Liver (tissue), 9 donors: Measurements from ENCODE around the gene TBL1XR1. TPM values are rescaled to one million over a fixed set of nuclear protein-coding genes. Genes with fewer than 3 reads are reported as not detected.

Experiments
- DNase-seq: peaks from one replicate; pipeline ENCODE4 v3.0.0-alpha.2; 2017; ENCODE audit warnings: low spot score
- H3K27ac ChIP-seq, 2 donors: one replicate each; pipeline ENCODE4 v1.7.0; 2013; ENCODE audit warnings: inconsistent platforms in 2 of 2, low read length in 2 of 2, control low read depth in 1 of 2, low read depth in 1 of 2, mild to moderate bottlenecking in 1 of 2
- H3K27me3 ChIP-seq, 4 donors: one replicate each; pipeline versions ENCODE4 v1.6.1 to v1.7.0; 2013; ENCODE audit warnings: low read length in 3 of 4, inconsistent platforms in 1 of 4, mild to moderate bottlenecking in 1 of 4, moderate library complexity in 1 of 4; ENCODE audit not compliant: control insufficient read depth in 4 of 4, insufficient read depth in 4 of 4
- H3K36me3 ChIP-seq, 4 donors: one replicate each; pipeline versions ENCODE4 v1.6.1 to v1.7.0; 2013; ENCODE audit warnings: low read length in 3 of 4, mild to moderate bottlenecking in 3 of 4, low read depth in 1 of 4, moderate library complexity in 1 of 4; ENCODE audit not compliant: control insufficient read depth in 4 of 4, insufficient read depth in 3 of 4
- H3K4me1 ChIP-seq, 4 donors: one replicate each; pipeline versions ENCODE4 v1.6.1 to v1.7.0; 2013; ENCODE audit warnings: low read length in 3 of 4, mild to moderate bottlenecking in 3 of 4, moderate library complexity in 1 of 4; ENCODE audit not compliant: control insufficient read depth in 4 of 4, insufficient read depth in 4 of 4
- H3K4me3 ChIP-seq, 3 donors: one replicate each; pipeline versions ENCODE4 v1.6.1 to v1.7.0; 2013; ENCODE audit warnings: low read length in 3 of 3, control low read depth in 1 of 3, low read depth in 1 of 3, mild to moderate bottlenecking in 1 of 3
- H3K9ac ChIP-seq, 2 donors: one replicate each; pipeline ENCODE4 v1.7.0; 2013; ENCODE audit warnings: low read length in 2 of 2, mild to moderate bottlenecking in 2 of 2, moderate library complexity in 2 of 2, control low read depth in 1 of 2, low read depth in 1 of 2
- H3K9me3 ChIP-seq, 4 donors: one replicate each; pipeline versions ENCODE4 v1.6.1 to v1.7.0; 2013; ENCODE audit warnings: low read length in 3 of 4; ENCODE audit not compliant: control insufficient read depth in 4 of 4
- CTCF ChIP-seq: fragments of 150-350 bp; IDR thresholded peaks from 2 replicates; pipeline ENCODE4 v1.5.1; 2017; ENCODE audit warnings: improper control_type of control experiment, low read depth, low read length; ENCODE audit not compliant: missing input control
- EGR1 ChIP-seq, 2 donors: IDR thresholded peaks; 2 replicates each; pipeline ENCODE4 v1.6.1; 2016 to 2018; ENCODE audit warnings: antibody characterized with exemption in 2 of 2, low read depth in 2 of 2
- FOXA1 ChIP-seq: IDR thresholded peaks from 2 replicates; pipeline ENCODE4 v1.6.1; 2016; ENCODE audit warnings: antibody characterized with exemption
- FOXA2 ChIP-seq: IDR thresholded peaks from 2 replicates; pipeline ENCODE4 v1.6.1; 2016; ENCODE audit warnings: antibody characterized with exemption
- GABPA ChIP-seq, 2 donors: IDR thresholded peaks in 1 of 2; conservative IDR thresholded peaks in 1 of 2; 2 replicates each; pipeline ENCODE4 v1.6.1; 2016; ENCODE audit warnings: antibody characterized with exemption in 2 of 2, mild to moderate bottlenecking in 1 of 2, moderate library complexity in 1 of 2
- HNF4A ChIP-seq, 2 donors: conservative IDR thresholded peaks; 2 replicates each; pipeline ENCODE4 v1.6.1; 2016; ENCODE audit warnings: antibody characterized with exemption in 2 of 2, mild to moderate bottlenecking in 2 of 2
- HNF4G ChIP-seq: IDR thresholded peaks from 2 replicates; pipeline ENCODE4 v1.6.1; 2016; ENCODE audit warnings: antibody characterized with exemption
- JUND ChIP-seq, 2 donors: IDR thresholded peaks; 2 replicates each; pipeline ENCODE4 v1.6.1; 2016; ENCODE audit warnings: antibody characterized with exemption in 2 of 2
- MAX ChIP-seq: IDR thresholded peaks from 2 replicates; pipeline ENCODE4 v1.6.1; 2016; ENCODE audit warnings: antibody characterized with exemption
- NR2F2 ChIP-seq: IDR thresholded peaks from 2 replicates; pipeline ENCODE4 v1.6.1; 2016; ENCODE audit warnings: antibody characterized with exemption
- RAD21 ChIP-seq, 2 donors: IDR thresholded peaks; 2 replicates each; pipeline ENCODE4 v1.6.1; 2016; ENCODE audit warnings: antibody characterized with exemption in 2 of 2, mild to moderate bottlenecking in 2 of 2
- RXRA ChIP-seq, 2 donors: IDR thresholded peaks; 2 replicates each; pipeline ENCODE4 v1.6.1; 2017 to 2018; ENCODE audit warnings: antibody characterized with exemption in 2 of 2, mild to moderate bottlenecking in 1 of 2
- SP1 ChIP-seq: IDR thresholded peaks from 2 replicates; pipeline ENCODE4 v1.6.1; 2018; ENCODE audit warnings: antibody characterized with exemption, mild to moderate bottlenecking
- TAF1 ChIP-seq: conservative IDR thresholded peaks from 2 replicates; pipeline ENCODE4 v1.6.1; 2016; ENCODE audit warnings: antibody characterized with exemption, mild to moderate bottlenecking
- YY1 ChIP-seq: IDR thresholded peaks from 2 replicates; pipeline ENCODE4 v1.6.1; 2016; ENCODE audit warnings: antibody characterized with exemption, mild to moderate bottlenecking
- ZBTB33 ChIP-seq: IDR thresholded peaks from 2 replicates; pipeline ENCODE4 v1.6.1; 2016; ENCODE audit warnings: antibody characterized with exemption
- WGBS: extraction: QIAGEN DNeasy Blood & Tissue Kit; methylation state at CpG from one replicate; pipeline ENCODE4 v1.1.7; 2013; 5-methylcytosine and 5-hydroxymethylcytosine counted together
- polyA plus RNA-seq, 2 donors: library from polyadenylated mRNA; stranded (reverse) in 1 of 2; unstranded in 1 of 2; fragments of 200-250 nt in 1 of 2; fragments of >200 nt in 1 of 2; fragmentation: Nextera tagmentation in 1 of 2; extraction: Ambion mirVana in 1 of 2; gene quantifications; one replicate each; pipeline versions ENCODE4 v1.2.1 to v1.2.3, GENCODE V29; 2013 to 2015
- total RNA-seq, 2 donors: library from RNA; depleted of rRNA; stranded (reverse); fragments of >200 nt; gene quantifications; one replicate each; pipeline ENCODE4 v1.2.3, GENCODE V29; 2014
- TF ChIP-seq, protein P1 (sequence below): IDR thresholded peaks from 2 replicates; pipeline ENCODE4 v1.6.1; 2016; ENCODE audit warnings: antibody characterized with exemption, mild to moderate bottlenecking
- TF ChIP-seq, protein P2 (sequence below): IDR thresholded peaks from 2 replicates; pipeline ENCODE4 v1.6.1; 2016; ENCODE audit warnings: antibody characterized with exemption
- donor health status: healthy.
- donor health status: healthy.
- donor health status: healthy.
- donor health status: healthy.
- donor health status: healthy.

Gene TBL1XR1
- total and polyA plus RNA-seq, 4 donors, result 10.3 to 65.9 (median 33.2) TPM

DNA sequence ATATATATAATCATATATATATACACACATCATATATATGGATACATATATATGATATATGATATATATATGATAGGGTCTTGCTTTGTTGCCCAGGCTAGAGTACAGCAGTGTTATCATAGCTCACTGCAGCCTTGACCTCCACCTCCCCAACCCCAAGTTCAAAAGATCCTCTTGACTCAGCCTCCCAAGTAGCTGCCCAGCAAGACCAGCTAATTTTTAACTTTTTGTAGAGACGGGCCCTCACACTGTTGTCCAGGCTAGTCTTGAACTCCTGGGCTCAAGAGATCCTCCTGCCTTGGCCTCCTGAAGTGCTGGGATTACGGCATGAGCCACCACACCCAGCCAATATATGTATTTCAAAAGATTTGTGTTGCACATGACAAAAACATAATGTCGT is 83.0 kb downstream of the TBL1XR1 start:
- no peak for TF ChIP-seq NR2F2
- TF ChIP-seq, protein P1, sequence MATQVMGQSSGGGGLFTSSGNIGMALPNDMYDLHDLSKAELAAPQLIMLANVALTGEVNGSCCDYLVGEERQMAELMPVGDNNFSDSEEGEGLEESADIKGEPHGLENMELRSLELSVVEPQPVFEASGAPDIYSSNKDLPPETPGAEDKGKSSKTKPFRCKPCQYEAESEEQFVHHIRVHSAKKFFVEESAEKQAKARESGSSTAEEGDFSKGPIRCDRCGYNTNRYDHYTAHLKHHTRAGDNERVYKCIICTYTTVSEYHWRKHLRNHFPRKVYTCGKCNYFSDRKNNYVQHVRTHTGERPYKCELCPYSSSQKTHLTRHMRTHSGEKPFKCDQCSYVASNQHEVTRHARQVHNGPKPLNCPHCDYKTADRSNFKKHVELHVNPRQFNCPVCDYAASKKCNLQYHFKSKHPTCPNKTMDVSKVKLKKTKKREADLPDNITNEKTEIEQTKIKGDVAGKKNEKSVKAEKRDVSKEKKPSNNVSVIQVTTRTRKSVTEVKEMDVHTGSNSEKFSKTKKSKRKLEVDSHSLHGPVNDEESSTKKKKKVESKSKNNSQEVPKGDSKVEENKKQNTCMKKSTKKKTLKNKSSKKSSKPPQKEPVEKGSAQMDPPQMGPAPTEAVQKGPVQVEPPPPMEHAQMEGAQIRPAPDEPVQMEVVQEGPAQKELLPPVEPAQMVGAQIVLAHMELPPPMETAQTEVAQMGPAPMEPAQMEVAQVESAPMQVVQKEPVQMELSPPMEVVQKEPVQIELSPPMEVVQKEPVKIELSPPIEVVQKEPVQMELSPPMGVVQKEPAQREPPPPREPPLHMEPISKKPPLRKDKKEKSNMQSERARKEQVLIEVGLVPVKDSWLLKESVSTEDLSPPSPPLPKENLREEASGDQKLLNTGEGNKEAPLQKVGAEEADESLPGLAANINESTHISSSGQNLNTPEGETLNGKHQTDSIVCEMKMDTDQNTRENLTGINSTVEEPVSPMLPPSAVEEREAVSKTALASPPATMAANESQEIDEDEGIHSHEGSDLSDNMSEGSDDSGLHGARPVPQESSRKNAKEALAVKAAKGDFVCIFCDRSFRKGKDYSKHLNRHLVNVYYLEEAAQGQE, result no peak
- Histone ChIP-seq H3K27ac (no peak overlapping the region), H3K27me3 (no peaks in the 10 kb centered on the region), H3K9ac (no peak overlapping the region), H3K9me3 (no peaks in the 10 kb centered on the region), H3K4me1 (peaks cover 0 to 7% (median 0%) of the 10 kb centered on the region in 4 donors), H3K36me3 (no peaks in the 10 kb centered on the region), H3K4me3 (no peak overlapping the region)
- 61% methylated on average over 3 of the region's 3 CpGs for WGBS
- no peak for DNase-seq

DNA sequence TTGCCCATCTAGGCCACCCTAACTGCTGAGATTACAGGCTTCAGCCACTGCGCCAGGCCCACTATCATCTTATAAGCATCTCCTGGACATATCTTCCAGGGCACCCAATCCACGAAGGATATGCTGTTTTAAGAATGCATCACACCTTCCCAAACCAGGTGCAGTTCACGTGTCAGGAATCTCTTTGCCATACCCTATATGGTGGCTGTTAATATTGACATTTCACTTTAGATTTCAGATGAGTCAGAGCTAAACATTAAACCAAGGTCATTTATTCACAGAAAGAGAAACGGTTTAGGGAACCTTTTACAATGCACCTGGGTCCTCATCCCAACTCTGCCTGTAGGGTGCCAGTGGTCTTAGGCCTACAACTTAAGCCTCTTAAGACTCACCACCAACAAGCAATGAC is 85.7 kb downstream of the TBL1XR1 start:
- H3K9me3 ChIP-seq, result no peaks in the 10 kb centered on the region
- DNase-seq, result no peak
- WGBS, result 82% methylated on average over 4 of the region's 4 CpGs
- no peak overlapping the region for H3K27ac ChIP-seq
- TF ChIP-seq NR2F2 (no peak), MAX (no peak), ZBTB33 (no peak), SP1 (no peak), JUND (IDR thresholded peaks at IDR 0.05) (no peak), TAF1 (no peak), RAD21 (IDR thresholded peaks at IDR 0.05) (no peak), GABPA (IDR thresholded peaks at IDR 0.05 in 1 of 2, conservative IDR thresholded peaks at IDR 0.05 in 1 of 2) (no peak), RXRA (IDR thresholded peaks at IDR 0.05) (no peak), CTCF (no peak), EGR1 (IDR thresholded peaks at IDR 0.05; ENCODE audit: low read depth in 2 of 2) (no peak), YY1 (no peak), HNF4A (conservative IDR thresholded peaks at IDR 0.05) (no peak), HNF4G (no peak), FOXA1 (no peak), FOXA2 (no peak)
- TF ChIP-seq, protein P2, sequence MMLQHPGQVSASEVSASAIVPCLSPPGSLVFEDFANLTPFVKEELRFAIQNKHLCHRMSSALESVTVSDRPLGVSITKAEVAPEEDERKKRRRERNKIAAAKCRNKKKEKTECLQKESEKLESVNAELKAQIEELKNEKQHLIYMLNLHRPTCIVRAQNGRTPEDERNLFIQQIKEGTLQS, result no peak
- TF ChIP-seq, protein P1, result no peak
- H3K27me3 ChIP-seq, result no peaks in the 10 kb centered on the region
- H3K4me1 ChIP-seq, result peaks cover 0 to 17% (median 4%) of the 10 kb centered on the region in 4 donors
- H3K9ac ChIP-seq, result no peak overlapping the region
- H3K4me3 ChIP-seq, result no peak overlapping the region
- H3K36me3 ChIP-seq, result no peaks in the 10 kb centered on the region
